Large intestine (tissue), 12 donors: Measurements from ENCODE around the gene BCAP29. TPM values are rescaled to one million over a fixed set of nuclear protein-coding genes. Genes with fewer than 3 reads are reported as not detected.
A peak's percentile ranks its signal among the peaks of the same experiment; 100 is the strongest.
"Not testable (repeated sequence)": the region's sequence is repeated elsewhere in the genome, so short reads cannot be mapped to it uniquely, and the experiment has no call there.

Source experiments
- DNase-seq, 2 donors: peaks; one replicate each; pipeline versions ENCODE4 v3.0.0 to v3.0.0-alpha.2; 2013
- H3K27ac ChIP-seq: one replicate; pipeline ENCODE4 v1.5.1; 2013; ENCODE audit warnings: low read length
- H3K27me3 ChIP-seq: 2 replicates; pipeline ENCODE4 v1.6.1; 2013; ENCODE audit warnings: low read length; ENCODE audit not compliant: control insufficient read depth, insufficient read depth
- H3K36me3 ChIP-seq: 2 replicates; pipeline ENCODE4 v1.6.1; 2013; ENCODE audit warnings: low read length; ENCODE audit not compliant: control insufficient read depth, insufficient read depth
- H3K4me1 ChIP-seq: one replicate; pipeline ENCODE4 v1.6.1; 2013; ENCODE audit warnings: low read length; ENCODE audit not compliant: control insufficient read depth, insufficient read depth
- H3K4me3 ChIP-seq: one replicate; pipeline ENCODE4 v1.5.1; 2013; ENCODE audit warnings: low read length
- H3K9me3 ChIP-seq: one replicate; pipeline ENCODE4 v1.6.1; 2013; ENCODE audit warnings: mild to moderate bottlenecking, low read depth, low read length, moderate library complexity; ENCODE audit not compliant: control insufficient read depth
- WGBS: methylation state at CpG from one replicate; pipeline ENCODE4 v1.1.5; 2013; ENCODE audit warnings: low lambda C conversion rate; ENCODE audit not compliant: insufficient coverage; 5-methylcytosine and 5-hydroxymethylcytosine counted together
- long read RNA-seq, 11 donors: transcript quantifications; one replicate each; lab custom pipeline, GENCODE V29; 2026
- polyA plus RNA-seq: library from polyadenylated mRNA; unstranded; fragments of 120-200 nt; gene quantifications from one replicate; pipeline ENCODE4 v1.2.1, GENCODE V29; 2013

BCAP29 gene, protein sequence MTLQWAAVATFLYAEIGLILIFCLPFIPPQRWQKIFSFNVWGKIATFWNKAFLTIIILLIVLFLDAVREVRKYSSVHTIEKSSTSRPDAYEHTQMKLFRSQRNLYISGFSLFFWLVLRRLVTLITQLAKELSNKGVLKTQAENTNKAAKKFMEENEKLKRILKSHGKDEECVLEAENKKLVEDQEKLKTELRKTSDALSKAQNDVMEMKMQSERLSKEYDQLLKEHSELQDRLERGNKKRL
- 46.9 TPM for polyA plus RNA-seq
- long read RNA-seq, donor 1, full-length matches to known transcripts, result 12 of 12 reads
- long read RNA-seq, donor 1, partial matches to known transcripts, result 0 of 12 reads
- long read RNA-seq, donor 1, other reads (novel, unspliced or antisense), result 0 of 12 reads
- long read RNA-seq, donor 2, full-length matches to known transcripts, result 17 of 17 reads
- long read RNA-seq, donor 2, partial matches to known transcripts, result 0 of 17 reads
- long read RNA-seq, donor 2, other reads (novel, unspliced or antisense), result 0 of 17 reads
- long read RNA-seq, donor 3, full-length matches to known transcripts, result 14 of 24 reads
- long read RNA-seq, donor 3, partial matches to known transcripts, result 10 of 24 reads
- long read RNA-seq, donor 3, other reads (novel, unspliced or antisense), result 0 of 24 reads
- long read RNA-seq, donor 4, full-length matches to known transcripts, result 2 of 2 reads
- long read RNA-seq, donor 4, partial matches to known transcripts, result 0 of 2 reads
- long read RNA-seq, donor 4, other reads (novel, unspliced or antisense), result 0 of 2 reads
- long read RNA-seq, donor 5, full-length matches to known transcripts, result 6 of 6 reads
- long read RNA-seq, donor 5, partial matches to known transcripts, result 0 of 6 reads
- long read RNA-seq, donor 5, other reads (novel, unspliced or antisense), result 0 of 6 reads
- long read RNA-seq, donor 6, full-length matches to known transcripts, result 8 of 8 reads
- long read RNA-seq, donor 6, partial matches to known transcripts, result 0 of 8 reads
- long read RNA-seq, donor 6, other reads (novel, unspliced or antisense), result 0 of 8 reads
- long read RNA-seq, donor 7, full-length matches to known transcripts, result 7 of 13 reads
- long read RNA-seq, donor 7, partial matches to known transcripts, result 6 of 13 reads
- long read RNA-seq, donor 7, other reads (novel, unspliced or antisense), result 0 of 13 reads
- long read RNA-seq, donor 8, full-length matches to known transcripts, result 15 of 15 reads
- long read RNA-seq, donor 8, partial matches to known transcripts, result 0 of 15 reads
- long read RNA-seq, donor 8, other reads (novel, unspliced or antisense), result 0 of 15 reads
- long read RNA-seq, donor 9, full-length matches to known transcripts, result 6 of 11 reads
- long read RNA-seq, donor 9, partial matches to known transcripts, result 0 of 11 reads
- long read RNA-seq, donor 9, other reads (novel, unspliced or antisense), result 5 of 11 reads
- long read RNA-seq, donor 10, full-length matches to known transcripts, result 15 of 15 reads
- long read RNA-seq, donor 10, partial matches to known transcripts, result 0 of 15 reads
- long read RNA-seq, donor 10, other reads (novel, unspliced or antisense), result 0 of 15 reads
- long read RNA-seq, donor 11, full-length matches to known transcripts, result 10 of 10 reads
- long read RNA-seq, donor 11, partial matches to known transcripts, result 0 of 10 reads
- long read RNA-seq, donor 11, other reads (novel, unspliced or antisense), result 0 of 10 reads

DNA sequence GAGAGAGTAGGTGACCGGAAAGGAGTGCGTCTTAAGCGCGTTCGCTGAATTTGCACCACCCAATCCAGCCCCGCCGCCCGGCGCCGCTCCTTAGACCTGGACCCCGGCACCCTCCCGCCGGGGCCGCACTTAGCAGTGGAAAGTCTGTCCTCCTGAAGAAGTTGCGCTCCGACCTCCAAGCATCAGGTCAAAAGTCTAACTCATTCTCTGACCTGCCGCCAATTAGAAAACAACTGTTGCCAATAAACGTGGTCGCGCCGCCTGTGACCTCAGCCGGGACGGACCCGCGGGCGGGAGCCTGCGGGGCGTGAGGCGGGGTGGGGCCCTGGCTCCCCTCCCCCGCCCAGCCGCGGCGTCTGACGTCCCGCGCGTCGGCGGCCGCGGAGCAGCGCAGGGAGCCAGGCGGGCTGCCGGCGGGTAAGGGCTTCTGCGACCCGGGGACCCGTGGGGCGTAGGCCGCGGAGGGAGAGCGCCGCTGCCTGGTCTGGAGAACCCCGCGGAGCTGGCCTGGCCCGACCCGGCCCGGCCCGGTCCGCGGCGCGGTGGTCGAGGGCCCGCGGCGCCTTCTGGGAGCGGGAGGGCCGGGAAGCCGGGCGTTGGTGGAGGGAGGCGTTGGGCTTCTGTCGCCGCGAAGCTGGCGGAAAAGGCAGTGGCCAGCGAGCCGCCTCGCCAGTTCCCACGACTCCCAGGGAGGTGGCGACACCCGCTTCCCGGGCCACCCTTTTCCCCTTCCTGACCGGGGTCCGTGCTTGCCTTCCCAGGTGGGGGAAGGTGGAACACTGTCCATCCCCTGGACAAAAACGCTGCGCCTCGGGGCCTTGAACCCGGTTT is at the start of gene BCAP29:
BCAP29 (plus strand) TSS at position 362 of the 831 bp plus-strand sequence. CDS start 527 bp downstream, outside the sequence.
- DNase-seq, result peak; percentile 63 to 88
- no peaks in the 10 kb centered on the region for H3K4me1 ChIP-seq
- peaks cover 8% of the 10 kb centered on the region for H3K36me3 ChIP-seq
- H3K27me3 ChIP-seq, result no peaks in the 10 kb centered on the region
- H3K4me3 ChIP-seq, result peak within 1 kb of the TSS; percentile 94
- H3K27ac ChIP-seq, result peak within 1 kb of the TSS; percentile 71
- no CpG with 5 or more reads among the region's 89 CpGs for WGBS
- H3K9me3 ChIP-seq, result no peaks in the 10 kb centered on the region

DNA sequence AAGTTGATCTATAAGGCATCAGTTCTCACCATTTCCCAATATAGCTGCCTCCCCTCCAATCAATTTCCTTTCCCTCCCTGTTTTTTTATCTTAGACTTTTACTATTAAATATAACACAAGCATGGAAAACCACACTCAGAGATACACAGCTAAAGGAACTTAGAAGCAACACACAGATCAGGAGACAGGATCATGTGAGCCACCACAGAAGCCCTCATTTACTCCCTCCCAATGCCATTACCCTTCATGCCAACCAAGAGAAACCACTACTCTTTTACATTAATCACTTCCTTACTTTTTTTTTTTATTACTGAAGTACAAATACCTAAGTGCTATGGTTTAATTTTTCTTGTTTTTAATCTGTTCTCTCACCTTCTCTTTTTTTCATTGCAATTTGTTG is 49.3 kb upstream of the BCAP29 start:
- Histone ChIP-seq H3K27ac (no peak overlapping the region), H3K4me1 (no peaks in the 10 kb centered on the region), H3K27me3 (no peaks in the 10 kb centered on the region)

DNA sequence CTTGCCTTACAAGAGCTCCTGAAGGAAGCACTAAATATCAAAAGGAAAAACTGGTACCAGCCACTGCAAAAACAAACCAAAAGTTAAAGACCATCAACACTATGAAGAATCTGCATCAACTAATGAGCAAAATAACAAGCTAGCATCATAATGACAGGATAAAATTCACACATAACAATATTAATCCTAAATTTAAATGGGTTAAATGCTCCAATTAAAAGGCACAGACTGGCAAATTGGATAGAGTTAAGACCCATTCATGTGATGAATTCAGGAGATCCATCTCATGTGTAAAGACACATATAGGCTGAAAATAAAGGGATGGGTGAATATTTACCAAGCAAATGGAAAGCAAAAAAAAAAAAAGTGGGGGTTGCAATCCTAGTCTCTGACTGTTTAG is 45.9 kb upstream of the BCAP29 start:
- H3K36me3 ChIP-seq, result peaks cover 12% of the 10 kb centered on the region
- H3K4me1 ChIP-seq, result no peaks in the 10 kb centered on the region
- no peak for DNase-seq
- H3K9me3 ChIP-seq, result no peaks in the 10 kb centered on the region
- H3K27ac ChIP-seq, result no peak overlapping the region
- H3K27me3 ChIP-seq, result no peaks in the 10 kb centered on the region
- H3K4me3 ChIP-seq, result no peak overlapping the region

More for the DNA sequence above, 49.3 kb upstream of the BCAP29 start:
- Histone ChIP-seq H3K36me3 (peaks cover 13% of the 10 kb centered on the region), H3K9me3 (no peaks in the 10 kb centered on the region), H3K4me3 (no peak overlapping the region)
- DNase-seq, result no peak

DNA sequence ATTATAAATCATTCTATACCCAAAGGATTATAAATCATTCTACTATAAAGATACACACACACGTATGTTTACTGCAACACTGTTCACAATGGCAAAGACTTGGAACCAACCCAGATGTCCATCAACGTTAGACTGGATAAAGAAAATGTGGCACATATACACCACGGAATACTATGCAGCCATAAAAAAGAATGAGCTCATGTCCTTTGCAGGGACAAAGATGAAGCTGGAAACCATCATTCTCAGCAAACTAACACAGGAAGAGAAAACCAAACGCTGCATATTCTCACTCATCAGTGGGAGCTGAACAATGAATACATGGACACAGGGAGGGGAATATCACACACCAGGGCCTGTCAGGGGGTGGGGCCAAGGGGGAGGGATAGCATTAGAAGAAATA is 42.8 kb upstream of the BCAP29 start:
- not testable (repeated sequence) for H3K4me1 ChIP-seq, H3K4me3 ChIP-seq, H3K9me3 ChIP-seq, H3K27me3 ChIP-seq, DNase-seq, H3K27ac ChIP-seq
- H3K36me3 ChIP-seq, result peaks cover 15% of the 10 kb centered on the region
- no CpG with 5 or more reads among the region's 4 CpGs for WGBS

DNA sequence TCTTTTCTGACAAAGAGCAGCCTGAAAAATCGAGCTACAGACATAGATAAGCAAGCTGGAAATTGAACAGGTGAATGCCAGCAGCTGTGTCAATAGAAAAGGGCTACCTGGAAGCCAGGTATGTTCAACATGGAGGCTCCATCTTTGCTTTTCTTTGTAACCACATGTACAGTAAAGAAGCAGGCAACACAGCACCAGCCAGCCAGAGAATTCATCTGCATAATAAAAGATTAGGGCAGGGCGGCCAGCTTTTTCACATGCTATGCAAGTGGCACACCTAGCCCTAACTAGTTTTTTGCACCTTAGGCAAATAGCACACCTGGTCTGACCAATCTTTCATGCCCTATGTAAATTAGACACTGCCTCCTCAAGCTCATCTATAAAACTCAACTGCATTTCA is 42.0 kb upstream of the BCAP29 start:
- peaks cover 19% of the 10 kb centered on the region for H3K36me3 ChIP-seq
- H3K4me1 ChIP-seq, result no peaks in the 10 kb centered on the region
- no peak for DNase-seq
- no peak overlapping the region for H3K27ac ChIP-seq
- no peaks in the 10 kb centered on the region for H3K27me3 ChIP-seq
- H3K9me3 ChIP-seq, result no peaks in the 10 kb centered on the region
- no peak overlapping the region for H3K4me3 ChIP-seq
- WGBS, result 60% methylated on average over 1 of the region's 2 CpGs

DNA sequence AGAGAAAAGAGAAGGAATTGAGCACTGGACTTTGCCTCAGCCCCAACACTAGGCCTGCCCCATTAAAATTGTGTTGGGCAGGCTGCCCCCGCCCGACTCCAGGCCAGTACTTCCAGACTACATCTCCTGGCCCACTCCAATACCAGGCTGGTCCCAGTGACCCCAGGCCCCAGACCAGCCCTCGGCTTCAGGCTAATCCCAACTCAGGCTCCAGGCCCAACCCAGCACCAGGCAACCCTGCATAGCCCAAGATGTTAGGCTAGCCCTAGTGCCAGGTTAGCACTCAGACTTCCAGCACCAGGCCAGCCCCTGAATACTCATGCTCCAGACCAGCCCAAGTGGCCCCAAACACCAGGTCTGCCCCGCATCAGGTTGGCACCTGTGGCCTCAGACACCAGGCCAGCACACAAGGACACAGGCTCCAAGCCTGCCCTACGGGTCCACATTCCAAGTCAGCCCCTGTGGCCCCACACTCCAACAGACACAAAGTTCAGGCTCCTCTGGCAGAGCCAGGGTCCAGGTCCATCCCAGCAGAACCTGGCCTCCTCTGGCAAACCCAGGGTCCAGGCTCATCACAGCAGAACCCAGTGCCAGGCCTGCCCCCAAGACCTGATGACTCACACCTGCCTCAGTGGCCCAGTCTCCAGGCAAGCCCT is 36.6 kb upstream of the BCAP29 start:
- WGBS, result no CpG with 5 or more reads among the region's 5 CpGs
- peaks cover 38% of the 10 kb centered on the region for H3K36me3 ChIP-seq
- H3K4me3 ChIP-seq, result no peak overlapping the region

DNA sequence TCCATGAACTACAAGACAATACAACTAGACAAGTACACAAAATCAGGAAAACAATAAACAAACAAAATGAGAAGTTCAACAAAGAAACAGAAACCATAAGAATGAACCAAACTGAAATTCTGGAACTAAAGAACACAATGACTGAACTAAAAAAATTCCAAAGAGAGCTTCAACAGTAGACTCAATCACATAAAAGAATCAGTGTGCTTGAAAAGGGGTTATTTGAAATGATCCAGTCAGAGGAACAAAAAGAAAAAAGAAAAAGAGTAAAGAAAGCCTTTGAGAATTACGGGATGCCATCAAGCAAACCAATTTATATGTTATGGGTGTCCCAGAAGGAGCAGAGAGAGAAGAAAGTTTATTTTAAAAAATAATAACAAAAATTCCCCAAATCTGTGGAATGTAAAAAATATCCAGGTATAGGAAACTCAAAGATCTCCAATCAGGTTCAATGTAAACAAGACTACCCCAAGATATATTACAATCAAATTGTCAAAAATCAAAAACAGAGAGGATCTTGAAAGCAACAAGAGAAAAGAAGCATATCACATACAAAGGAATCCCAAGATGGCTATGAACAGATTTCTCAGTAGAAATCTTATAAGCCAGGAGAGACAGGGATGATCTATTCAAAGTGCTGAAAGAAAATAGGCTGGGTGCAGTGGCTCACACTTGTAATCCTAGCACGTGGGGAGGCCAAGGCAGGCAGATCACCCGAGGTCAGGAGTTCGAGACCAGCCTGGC is 35.0 kb upstream of the BCAP29 start:
- Histone ChIP-seq H3K27ac (no peak overlapping the region), H3K27me3 (no peaks in the 10 kb centered on the region), H3K36me3 (peaks cover 41% of the 10 kb centered on the region), H3K4me1 (no peaks in the 10 kb centered on the region), H3K4me3 (no peak overlapping the region), H3K9me3 (peaks cover 24% of the 10 kb centered on the region)
- 100% methylated on average over 1 of the region's 4 CpGs for WGBS
- DNase-seq, result no peak

More for the DNA sequence above, 36.6 kb upstream of the BCAP29 start:
- Histone ChIP-seq H3K27ac (no peak overlapping the region), H3K4me1 (no peaks in the 10 kb centered on the region), H3K9me3 (peaks cover 24% of the 10 kb centered on the region), H3K27me3 (no peaks in the 10 kb centered on the region)
- DNase-seq, result no peak

DNA sequence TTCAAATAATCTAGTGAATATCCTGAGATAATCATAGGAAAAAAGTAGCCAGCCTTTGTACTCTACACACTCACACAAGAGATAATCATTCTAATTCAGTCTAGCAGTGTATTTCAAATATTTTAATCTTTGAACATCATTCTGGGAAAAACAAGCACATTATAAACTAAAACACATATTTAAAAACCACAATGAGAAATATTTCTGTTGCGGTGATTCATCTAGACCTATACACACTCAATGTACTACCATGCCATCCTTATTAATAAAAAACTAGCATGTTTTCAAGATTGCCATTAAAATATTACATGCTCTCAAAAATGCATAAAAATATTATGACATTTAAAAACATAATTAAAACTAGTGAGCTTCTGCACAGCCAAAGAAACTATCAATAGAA is 28.1 kb upstream of the BCAP29 start:
- Histone ChIP-seq H3K27me3 (no peaks in the 10 kb centered on the region), H3K9me3 (no peaks in the 10 kb centered on the region), H3K36me3 (peaks cover 39% of the 10 kb centered on the region), H3K27ac (no peak overlapping the region), H3K4me1 (no peaks in the 10 kb centered on the region), H3K4me3 (no peak overlapping the region)
- whole genome bisulfite sequencing, result 100% methylated on average over 1 of the region's 1 CpG
- DNase-seq, result no peak
